ENCODE measurements around the gene IP6K1. TPM values are rescaled to one million over a fixed set of nuclear protein-coding genes. Genes with fewer than 3 reads are reported as not detected.
A peak's percentile ranks its signal among the peaks of the same experiment; 100 is the strongest.

IP6K1 gene
- total RNA-seq, 2 donors from 2014 or later: 26.3 to 37.2 TPM

DNA sequence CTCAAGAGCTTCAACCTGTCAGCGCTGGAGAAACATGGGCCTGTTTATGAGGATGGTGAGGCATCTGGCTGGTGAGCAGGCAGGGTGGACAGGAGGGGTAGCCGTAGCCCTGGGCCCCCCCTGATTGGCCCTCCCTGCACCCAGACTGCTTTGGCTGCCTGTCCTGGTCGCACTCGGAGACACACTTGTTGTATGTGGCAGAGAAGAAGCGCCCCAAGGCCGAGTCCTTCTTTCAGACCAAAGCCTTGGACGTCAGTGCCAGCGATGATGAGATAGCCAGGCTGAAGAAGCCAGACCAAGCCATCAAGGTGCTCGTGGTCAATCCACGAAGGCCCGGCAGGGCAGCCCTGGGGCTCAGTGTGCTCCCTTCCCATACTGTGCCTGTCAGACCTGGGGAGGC lies 110.4 kb downstream of the IP6K1 start:
- Mint-ChIP-seq H3K27ac (no peak overlapping the region), H3K4me1 (peaks cover 16% of the 10 kb centered on the region), H3K4me3 (no peak overlapping the region), H3K27me3 (no peaks in the 10 kb centered on the region), H3K36me3 (ENCODE audit: low read depth) (peaks cover 49% of the 10 kb centered on the region), H3K9me3 (no peaks in the 10 kb centered on the region)
- ATAC-seq (replicated peaks): no peak

DNA sequence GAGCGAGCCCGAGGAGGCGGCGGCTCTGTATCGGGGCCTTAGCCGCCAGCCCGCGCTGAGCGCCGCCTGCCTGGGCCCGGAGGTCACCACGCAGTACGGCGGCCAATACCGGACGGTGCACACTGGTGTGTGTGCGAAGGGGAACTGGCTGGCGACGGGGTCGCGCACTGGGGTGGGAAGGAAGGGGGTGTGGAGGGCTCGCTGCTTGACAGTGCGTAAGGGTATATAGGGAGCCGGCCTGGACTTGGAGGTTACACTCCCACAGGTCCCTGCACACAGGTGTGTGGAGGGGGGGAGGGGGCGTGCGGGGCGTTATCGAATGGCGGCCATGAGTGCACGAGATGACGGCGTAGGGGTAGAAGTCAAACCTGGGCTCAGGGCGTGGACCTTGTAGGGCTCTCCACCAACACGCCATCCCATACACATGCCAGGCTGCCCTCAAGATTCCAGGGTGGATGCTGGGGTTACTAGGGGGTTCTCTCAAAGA lies 111.8 kb downstream of the IP6K1 start:
- Mint-ChIP-seq H3K9me3 (no peaks in the 10 kb centered on the region), H3K4me3 (peak overlapping the region; percentile 87), H3K4me1 (peaks cover 11% of the 10 kb centered on the region), H3K27me3 (no peaks in the 10 kb centered on the region), H3K36me3 (ENCODE audit: low read depth) (peaks cover 36% of the 10 kb centered on the region), H3K27ac (peak overlapping the region; percentile 88)
- peak; percentile 19 for ATAC-seq (replicated peaks)

Other genes starting within 250 kb of the IP6K1 start
- under 1 TPM; 0.13 to 0.22 TPM for gene BSN, start 232.1 kb downstream of the IP6K1 start, total RNA-seq
- 100 to 1,000 TPM in 1 of 2 donors, 10 to 100 TPM in 1; 88.6 to 184 TPM for gene APEH, start 112.2 kb downstream of the IP6K1 start, total RNA-seq
- gene MST1, start 97.1 kb downstream of the IP6K1 start, total RNA-seq: 10 to 100 TPM in 1 of 2 donors, 1 to 10 TPM in 1; 8.4 to 28.2 TPM
- 10 to 100 TPM; 22.8 to 44.5 TPM for gene RNF123, start 97.0 kb downstream of the IP6K1 start, total RNA-seq
- under 1 TPM in 1 of 2 donors, not detected in 1; 0.29 TPM for gene AMIGO3, start 66.9 kb downstream of the IP6K1 start, total RNA-seq
- 10 to 100 TPM; 22.4 to 38.7 TPM for gene GMPPB, start 62.6 kb downstream of the IP6K1 start, total RNA-seq
- gene CDHR4, start 13.3 kb upstream of the IP6K1 start, total RNA-seq: under 1 TPM in 1 of 2 donors, not detected in 1; 0.40 TPM
- gene INKA1, start 16.7 kb upstream of the IP6K1 start, total RNA-seq: under 1 TPM; 0.26 to 0.32 TPM
- gene UBA7, start 27.4 kb upstream of the IP6K1 start, total RNA-seq: 10 to 100 TPM; 68.6 to 94.2 TPM
- 10 to 100 TPM; 19.6 to 24.5 TPM for gene TRAIP, start 70.0 kb upstream of the IP6K1 start, total RNA-seq
- gene CAMKV, start 83.4 kb upstream of the IP6K1 start, total RNA-seq: under 1 TPM; 0.15 to 0.34 TPM
- gene MST1R, start 117.3 kb upstream of the IP6K1 start, total RNA-seq: under 1 TPM; 0.74 to 0.84 TPM
- 10 to 100 TPM in 1 of 2 donors, 1 to 10 TPM in 1; 4.6 to 15.8 TPM for gene MON1A, start 143.3 kb upstream of the IP6K1 start, total RNA-seq
- gene RBM6, start 153.6 kb upstream of the IP6K1 start, total RNA-seq: 10 to 100 TPM; 75.5 to 88.4 TPM